ENCODE data around the gene RER1.

RER1 gene

GRCh38 chr1:2388004-2388913, 3.4 kb upstream of the RER1 start:
- no peak for TF ChIP-seq CTCF (IDR thresholded peaks at IDR 0.05; ENCODE audit: low read depth, low read length, missing control alignments)
- no peaks in the 10 kb centered on the region for H3K27me3 ChIP-seq (replicated peaks)
- in situ Hi-C loops (cut with HindIII; ENCODE audit: low pct_ligation_motif_present, low sequenced_read_pairs), result no loop called here
- H3K4me3 ChIP-seq (ENCODE audit: low read depth, low read length), result no peak overlapping the region
- H3K36me3 ChIP-seq (replicated peaks), result peaks cover 3% of the 10 kb centered on the region
- DNase-seq, result no peak
- no peak overlapping the region for H3K27ac ChIP-seq

GRCh38 chr1:2389644-2390043, 2.0 kb upstream of the RER1 start:
- DNase-seq, result no peak
- H3K36me3 ChIP-seq (replicated peaks), result peaks cover 15% of the 10 kb centered on the region
- in situ Hi-C loops (cut with HindIII; ENCODE audit: low pct_ligation_motif_present, low sequenced_read_pairs), result no loop called here
- no peak for TF ChIP-seq CTCF (IDR thresholded peaks at IDR 0.05; ENCODE audit: low read depth, low read length, missing control alignments)
- no peak overlapping the region for H3K4me3 ChIP-seq (ENCODE audit: low read depth, low read length)
- H3K27me3 ChIP-seq (replicated peaks), result no peaks in the 10 kb centered on the region
- no peak overlapping the region for H3K27ac ChIP-seq

GRCh38 chr1:2391931-2392509, 379 bp downstream of the RER1 start:
- TF ChIP-seq CTCF (IDR thresholded peaks at IDR 0.05; ENCODE audit: low read depth, low read length, missing control alignments), result no peak
- in situ Hi-C loops (cut with HindIII; ENCODE audit: low pct_ligation_motif_present, low sequenced_read_pairs), result no loop called here
- Histone ChIP-seq H3K27me3 (replicated peaks) (no peaks in the 10 kb centered on the region), H3K27ac (peak overlapping the region; percentile 50), H3K4me3 (ENCODE audit: low read depth, low read length) (peak overlapping the region; percentile 80), H3K36me3 (replicated peaks) (peaks cover 32% of the 10 kb centered on the region)
- no peak for DNase-seq

DNA sequence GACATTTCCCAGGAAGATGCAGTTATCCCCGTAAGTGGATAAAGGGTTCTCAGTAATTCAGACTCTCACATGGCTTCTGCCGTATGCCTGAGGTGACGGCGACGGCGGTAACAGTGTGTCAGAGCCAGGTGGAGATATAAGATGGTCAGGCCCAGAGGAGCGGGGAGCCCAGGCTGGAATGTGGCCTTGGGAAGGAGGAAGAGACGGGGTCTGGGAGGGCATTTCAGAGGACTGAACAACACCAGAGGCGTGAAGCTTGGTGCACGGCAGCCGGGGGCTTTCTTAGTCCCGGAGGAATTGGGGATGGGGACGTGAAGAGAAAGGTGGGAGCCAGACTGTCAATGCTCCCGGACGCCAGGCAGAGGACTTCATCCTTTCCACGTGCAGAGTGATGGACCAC, 1.0 kb downstream of the RER1 start:
- Histone ChIP-seq H3K4me3 (ENCODE audit: low read depth, low read length) (peak overlapping the region; percentile 80), H3K27me3 (replicated peaks) (no peaks in the 10 kb centered on the region), H3K27ac (no peak overlapping the region), H3K36me3 (replicated peaks) (peaks cover 39% of the 10 kb centered on the region)
- no peak for TF ChIP-seq CTCF (IDR thresholded peaks at IDR 0.05; ENCODE audit: low read depth, low read length, missing control alignments)
- in situ Hi-C loops (cut with HindIII; ENCODE audit: low pct_ligation_motif_present, low sequenced_read_pairs), result no loop called here
- no peak for DNase-seq

DNA sequence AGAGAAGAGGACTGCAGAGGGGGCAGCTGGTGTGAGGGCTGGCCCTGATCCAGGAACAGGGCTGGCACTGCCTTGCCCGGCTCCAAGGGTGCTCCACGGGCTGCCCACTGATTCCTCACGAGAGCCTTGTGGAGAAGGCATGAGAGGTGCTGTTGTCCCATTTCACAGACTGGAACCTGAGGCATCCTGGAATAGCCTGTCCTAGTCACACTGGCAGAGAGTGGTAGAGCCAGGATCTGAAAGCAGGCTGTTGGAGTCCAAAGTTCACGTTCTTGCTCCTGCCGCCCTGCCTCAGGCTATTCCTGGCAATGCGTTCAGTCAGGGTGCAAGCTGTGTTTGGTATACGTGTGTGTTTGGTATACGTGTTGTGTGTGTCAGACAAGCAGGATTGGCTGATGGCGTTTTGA, 1.8 kb downstream of the RER1 start:
- Histone ChIP-seq H3K27ac (no peak overlapping the region), H3K27me3 (replicated peaks) (no peaks in the 10 kb centered on the region)
- TF ChIP-seq CTCF (IDR thresholded peaks at IDR 0.05; ENCODE audit: low read depth, low read length, missing control alignments), result no peak

More for the DNA sequence above, 1.8 kb downstream of the RER1 start:
- Histone ChIP-seq H3K4me3 (ENCODE audit: low read depth, low read length) (peak overlapping the region; percentile 9), H3K36me3 (replicated peaks) (peaks cover 47% of the 10 kb centered on the region)
- DNase-seq, result no peak
- in situ Hi-C loops (cut with HindIII; ENCODE audit: low pct_ligation_motif_present, low sequenced_read_pairs), result no loop called here
